LNCAP (cell line): ENCODE results near the gene B9D2.

ENCODE experiments used
- TF ChIP-seq, protein P1 (sequence below): fragments of 450-650 bp; IDR thresholded peaks from 2 replicates; pipeline ENCODE4 v1.5.1; 2017; ENCODE audit warnings: mild to moderate bottlenecking

Gene B9D2

DNA sequence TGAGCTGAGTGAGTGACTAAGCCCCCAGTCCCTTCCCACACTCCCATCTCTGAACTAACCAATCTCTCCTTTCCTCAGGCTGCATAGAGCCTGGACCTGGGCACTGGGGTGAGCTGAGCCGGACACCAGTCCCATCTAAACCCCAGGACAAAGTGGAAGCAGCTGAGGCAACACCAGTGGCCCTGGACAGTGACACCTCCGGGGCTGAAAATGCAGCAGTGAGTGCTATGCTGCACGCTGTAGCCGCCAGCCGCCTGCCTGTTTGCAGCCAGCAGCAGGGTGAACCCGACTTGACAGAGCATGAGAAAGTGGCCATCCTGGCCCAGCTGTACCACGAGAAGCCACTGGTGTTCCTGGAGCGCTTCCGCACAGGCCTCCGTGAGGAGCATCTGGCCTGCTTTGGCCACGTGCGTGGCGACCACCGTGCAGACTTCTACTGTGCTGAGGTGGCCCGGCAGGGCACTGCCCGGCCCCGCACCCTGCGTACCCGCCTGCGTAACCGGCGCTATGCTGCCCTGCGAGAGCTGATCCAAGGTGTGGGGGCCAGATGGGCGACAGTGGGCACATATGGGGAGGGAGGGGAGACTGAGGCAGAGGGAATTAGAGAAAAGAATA lies 47.5 kb downstream of the B9D2 start:
- TF ChIP-seq, protein P1, sequence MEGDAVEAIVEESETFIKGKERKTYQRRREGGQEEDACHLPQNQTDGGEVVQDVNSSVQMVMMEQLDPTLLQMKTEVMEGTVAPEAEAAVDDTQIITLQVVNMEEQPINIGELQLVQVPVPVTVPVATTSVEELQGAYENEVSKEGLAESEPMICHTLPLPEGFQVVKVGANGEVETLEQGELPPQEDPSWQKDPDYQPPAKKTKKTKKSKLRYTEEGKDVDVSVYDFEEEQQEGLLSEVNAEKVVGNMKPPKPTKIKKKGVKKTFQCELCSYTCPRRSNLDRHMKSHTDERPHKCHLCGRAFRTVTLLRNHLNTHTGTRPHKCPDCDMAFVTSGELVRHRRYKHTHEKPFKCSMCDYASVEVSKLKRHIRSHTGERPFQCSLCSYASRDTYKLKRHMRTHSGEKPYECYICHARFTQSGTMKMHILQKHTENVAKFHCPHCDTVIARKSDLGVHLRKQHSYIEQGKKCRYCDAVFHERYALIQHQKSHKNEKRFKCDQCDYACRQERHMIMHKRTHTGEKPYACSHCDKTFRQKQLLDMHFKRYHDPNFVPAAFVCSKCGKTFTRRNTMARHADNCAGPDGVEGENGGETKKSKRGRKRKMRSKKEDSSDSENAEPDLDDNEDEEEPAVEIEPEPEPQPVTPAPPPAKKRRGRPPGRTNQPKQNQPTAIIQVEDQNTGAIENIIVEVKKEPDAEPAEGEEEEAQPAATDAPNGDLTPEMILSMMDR = no peak

DNA sequence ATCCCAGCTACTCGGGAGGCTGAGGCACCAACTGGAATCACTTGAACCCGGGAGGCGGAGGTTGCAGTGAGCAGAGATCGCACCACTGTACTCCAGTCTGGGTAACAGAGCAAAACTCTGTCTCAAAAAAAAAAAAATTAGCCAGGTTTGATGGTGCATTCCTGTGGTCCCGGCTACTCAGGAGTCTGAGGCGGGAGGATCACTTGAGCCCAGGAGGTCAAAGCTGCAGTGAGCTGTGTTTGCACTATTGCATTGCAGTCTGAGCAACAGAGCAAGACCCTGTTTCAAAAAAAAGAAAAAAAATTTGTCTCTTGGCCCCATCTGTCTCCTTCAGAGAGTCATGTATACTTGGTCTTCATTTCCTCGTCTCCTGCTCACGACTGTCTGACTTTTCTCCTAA lies 52.3 kb downstream of the B9D2 start:
- TF ChIP-seq, protein P1 = no peak

DNA sequence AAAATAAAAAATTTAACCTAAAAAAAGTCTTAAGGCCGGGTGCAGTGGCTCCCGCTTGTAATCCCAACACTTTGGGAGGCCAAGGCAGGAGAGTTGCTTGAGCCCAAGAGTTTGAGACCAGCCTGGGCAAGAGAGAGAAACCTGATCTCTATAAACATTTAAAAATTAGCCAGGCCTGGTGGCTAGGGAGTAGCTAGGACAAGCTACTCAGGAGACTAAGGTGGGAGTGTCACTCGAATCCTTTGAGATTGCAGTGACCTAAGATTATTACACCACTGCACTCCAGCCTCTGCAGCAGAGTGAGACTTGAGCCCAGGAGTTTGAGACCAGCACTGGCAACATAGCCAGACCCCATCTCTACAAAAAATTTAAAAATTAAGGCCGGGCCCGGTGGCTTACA lies 52.9 kb downstream of the B9D2 start:
- TF ChIP-seq, protein P1 = no peak

DNA sequence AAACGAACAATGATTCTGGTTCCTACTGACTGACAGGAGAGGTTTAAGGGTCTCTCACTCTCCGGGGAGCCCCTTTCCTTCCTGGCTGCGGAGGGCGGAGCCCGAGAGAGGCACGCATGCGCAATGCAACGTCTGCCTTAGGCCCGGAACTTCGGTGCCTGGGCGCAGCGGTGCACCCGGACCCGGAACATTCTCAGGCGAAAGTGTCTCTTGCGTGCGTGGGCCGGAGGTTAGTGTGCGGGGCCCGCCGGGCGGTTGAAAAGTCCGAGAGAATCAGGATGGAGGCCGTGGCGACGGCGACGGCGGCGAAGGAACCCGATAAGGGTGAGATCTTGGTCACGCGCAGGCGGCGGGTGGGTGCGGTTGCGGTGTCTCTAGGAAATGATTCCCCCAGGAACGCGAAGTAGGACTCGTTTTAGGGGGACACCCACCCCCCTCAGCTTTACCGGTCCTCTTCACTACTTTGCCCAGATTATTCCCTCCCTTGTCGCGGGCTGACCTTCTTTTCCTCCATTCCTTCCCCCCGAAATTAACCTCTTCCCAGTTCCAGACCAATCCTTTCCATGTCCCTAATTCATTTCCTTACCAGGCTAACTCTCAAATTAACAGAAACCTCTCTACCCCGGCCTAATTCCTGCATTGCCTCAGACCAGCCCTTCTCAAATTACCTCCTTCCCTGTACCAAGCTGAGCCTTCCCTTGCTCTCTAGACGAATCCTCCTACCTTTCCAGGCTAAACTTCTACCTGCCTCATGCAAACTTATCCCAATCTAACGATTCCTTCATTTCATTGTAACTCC lies 53.7 kb downstream of the B9D2 start, which contains the start of gene CCDC97:
CCDC97 (plus strand) TSS at position 140 of the 799 bp plus-strand sequence; CDS start at position 279, 139 bp downstream.
- TF ChIP-seq, protein P1 = no peak

DNA sequence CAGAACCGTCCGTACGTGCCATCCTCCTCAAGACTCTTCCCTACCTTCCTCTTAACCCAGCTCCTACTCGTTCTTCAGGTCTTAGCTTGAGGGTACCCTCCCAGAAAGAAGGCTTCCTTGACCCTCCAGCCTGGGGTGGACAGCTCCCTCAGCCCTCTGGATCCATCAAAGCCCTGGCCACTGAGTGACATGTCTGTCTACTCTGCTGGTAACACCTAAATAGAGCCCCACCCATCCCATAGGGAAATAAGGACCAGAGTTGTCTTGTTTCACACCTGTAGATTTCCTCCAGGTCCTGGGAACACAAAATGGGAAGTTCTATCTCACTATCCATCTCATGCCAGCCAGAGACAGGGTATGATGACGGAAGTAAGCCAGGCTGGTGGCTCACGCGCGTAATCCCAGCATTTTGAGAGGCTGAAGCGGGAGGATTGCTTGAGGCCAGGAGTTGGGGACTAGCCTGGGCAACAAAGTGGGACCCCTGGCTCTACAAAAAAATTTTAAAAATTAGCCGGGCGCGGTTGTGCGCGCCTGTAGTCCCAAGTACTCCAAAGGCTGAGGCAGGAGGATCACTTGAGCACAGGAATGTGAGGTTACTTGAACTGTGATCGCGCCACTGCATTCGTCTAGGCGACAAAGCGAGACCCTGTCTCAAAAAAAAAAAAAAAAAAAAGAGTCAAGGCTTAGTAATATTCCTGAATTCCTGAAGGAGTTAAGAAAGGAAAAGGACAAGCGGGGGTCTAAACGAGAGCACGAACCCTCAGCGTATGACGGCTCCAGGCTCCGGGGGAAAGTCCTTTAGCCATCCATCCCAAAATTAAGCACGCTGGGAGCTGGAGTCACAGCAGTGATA lies 54.5 kb downstream of the B9D2 start:
- TF ChIP-seq, protein P1 = no peak

DNA sequence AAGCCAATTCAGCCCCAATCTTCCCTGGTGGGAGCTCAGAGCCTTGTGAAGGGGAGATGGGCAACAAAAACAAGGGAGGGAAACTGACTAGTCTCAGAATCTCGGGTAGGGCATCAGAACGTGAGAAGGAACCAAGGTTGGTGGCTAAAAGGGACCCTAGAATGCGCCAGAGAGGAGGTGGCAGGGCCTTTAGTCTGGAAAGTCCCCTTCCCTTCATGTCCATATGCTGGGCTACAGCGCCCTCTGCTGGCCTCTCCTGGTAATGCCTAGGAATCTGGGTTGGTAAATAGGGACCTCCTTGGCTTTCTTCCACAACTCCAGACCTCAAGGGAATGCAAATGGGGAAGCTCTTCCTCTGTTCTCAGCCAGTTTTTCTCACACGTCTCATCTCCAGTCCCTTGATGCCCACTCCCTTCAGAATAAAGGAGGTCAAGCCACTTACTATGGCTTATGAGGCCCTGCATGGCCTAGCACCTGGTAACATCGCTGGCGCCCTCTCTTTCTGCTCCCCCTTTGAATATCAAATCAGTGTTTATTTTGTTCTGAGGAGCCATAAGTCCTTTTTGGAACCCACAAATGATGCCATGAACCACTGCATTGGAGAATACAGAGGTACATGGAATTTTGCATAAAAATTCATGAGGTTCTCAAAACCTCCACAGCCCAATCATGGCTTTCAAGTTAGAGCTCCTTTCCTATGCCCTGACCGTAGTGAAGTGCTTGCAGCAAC lies 55.3 kb downstream of the B9D2 start:
- TF ChIP-seq, protein P1 = peak; percentile 73

DNA sequence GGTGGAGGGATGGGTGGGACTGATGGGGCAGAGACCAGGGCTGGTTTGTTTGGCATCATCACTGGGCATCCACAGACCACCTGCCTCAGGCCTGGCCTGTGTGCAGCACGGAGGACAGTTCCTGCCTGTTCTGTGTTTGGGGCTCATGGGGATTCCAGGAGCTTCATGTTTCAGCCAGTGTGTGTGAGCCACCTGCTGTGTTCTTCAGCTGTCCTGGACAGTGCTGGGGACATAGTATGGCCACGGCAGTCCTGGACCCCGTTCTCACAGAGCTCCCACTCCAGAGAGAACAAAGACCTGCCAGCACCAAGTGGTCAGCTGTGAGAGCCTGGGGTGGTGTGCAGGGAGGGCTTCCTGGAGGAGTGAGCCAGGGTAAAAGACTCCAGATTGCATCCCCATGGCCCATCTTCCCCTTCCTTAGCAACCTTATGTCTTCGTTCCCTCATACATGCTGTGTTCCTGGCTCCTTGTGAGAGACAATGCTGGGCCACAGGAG lies 55.9 kb downstream of the B9D2 start:
- TF ChIP-seq, protein P1 = no peak
